ENCODE data around the gene HS2ST1. TPM values are rescaled to one million over a fixed set of nuclear protein-coding genes. Genes with fewer than 3 reads are reported as not detected.

Gene HS2ST1
- total and polyA plus RNA-seq, 2 experiments from 2014 or later = 6.7 to 17.1 TPM

DNA sequence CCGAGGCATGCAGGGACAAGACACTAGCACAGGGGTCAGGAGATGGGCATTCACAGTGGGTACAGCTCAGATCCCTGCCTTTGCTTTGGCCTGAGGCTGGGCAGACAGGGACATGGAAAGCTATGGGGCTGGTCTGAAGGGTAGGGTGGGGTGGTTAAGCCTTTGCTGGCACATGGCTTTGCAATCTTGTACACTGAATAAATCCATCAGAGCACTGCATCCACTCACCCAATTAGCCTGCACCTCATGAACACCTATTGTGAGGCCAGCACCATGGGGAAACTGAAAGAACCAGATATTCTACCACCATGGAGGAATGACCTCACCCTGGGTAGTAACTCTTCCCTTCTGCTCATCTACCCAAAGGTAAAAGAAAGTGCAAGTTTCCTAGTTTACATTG lies 214.6 kb downstream of the HS2ST1 start:
- TF ChIP-seq ZNF331 (CRISPR knock-in tag; IDR thresholded peaks at IDR 0.05; ENCODE audit: low read depth) = no peak
- TF ChIP-seq, protein P1, sequence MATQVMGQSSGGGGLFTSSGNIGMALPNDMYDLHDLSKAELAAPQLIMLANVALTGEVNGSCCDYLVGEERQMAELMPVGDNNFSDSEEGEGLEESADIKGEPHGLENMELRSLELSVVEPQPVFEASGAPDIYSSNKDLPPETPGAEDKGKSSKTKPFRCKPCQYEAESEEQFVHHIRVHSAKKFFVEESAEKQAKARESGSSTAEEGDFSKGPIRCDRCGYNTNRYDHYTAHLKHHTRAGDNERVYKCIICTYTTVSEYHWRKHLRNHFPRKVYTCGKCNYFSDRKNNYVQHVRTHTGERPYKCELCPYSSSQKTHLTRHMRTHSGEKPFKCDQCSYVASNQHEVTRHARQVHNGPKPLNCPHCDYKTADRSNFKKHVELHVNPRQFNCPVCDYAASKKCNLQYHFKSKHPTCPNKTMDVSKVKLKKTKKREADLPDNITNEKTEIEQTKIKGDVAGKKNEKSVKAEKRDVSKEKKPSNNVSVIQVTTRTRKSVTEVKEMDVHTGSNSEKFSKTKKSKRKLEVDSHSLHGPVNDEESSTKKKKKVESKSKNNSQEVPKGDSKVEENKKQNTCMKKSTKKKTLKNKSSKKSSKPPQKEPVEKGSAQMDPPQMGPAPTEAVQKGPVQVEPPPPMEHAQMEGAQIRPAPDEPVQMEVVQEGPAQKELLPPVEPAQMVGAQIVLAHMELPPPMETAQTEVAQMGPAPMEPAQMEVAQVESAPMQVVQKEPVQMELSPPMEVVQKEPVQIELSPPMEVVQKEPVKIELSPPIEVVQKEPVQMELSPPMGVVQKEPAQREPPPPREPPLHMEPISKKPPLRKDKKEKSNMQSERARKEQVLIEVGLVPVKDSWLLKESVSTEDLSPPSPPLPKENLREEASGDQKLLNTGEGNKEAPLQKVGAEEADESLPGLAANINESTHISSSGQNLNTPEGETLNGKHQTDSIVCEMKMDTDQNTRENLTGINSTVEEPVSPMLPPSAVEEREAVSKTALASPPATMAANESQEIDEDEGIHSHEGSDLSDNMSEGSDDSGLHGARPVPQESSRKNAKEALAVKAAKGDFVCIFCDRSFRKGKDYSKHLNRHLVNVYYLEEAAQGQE (IDR thresholded peaks at IDR 0.05; ENCODE audit: unreplicated experiment) = no peak
- Histone ChIP-seq H3K27me3 (ENCODE audit: insufficient read depth) (peaks cover 19% of the 10 kb centered on the region), H3K4me3 (no peak overlapping the region), H3K4me1 (ENCODE audit: insufficient read depth) (peaks cover 7% of the 10 kb centered on the region; the same call in 1 of the 2 replicates), H3K79me2 (replicated peaks; ENCODE audit: insufficient read depth) (no peaks in the 10 kb centered on the region), H3K9me2 (ENCODE audit: insufficient read depth) (no peaks in the 10 kb centered on the region), H2AFZ (no peak overlapping the region), H4K20me1 (replicated peaks; ENCODE audit: insufficient read depth) (no peaks in the 10 kb centered on the region), H3F3A (replicated peaks; ENCODE audit: low read depth) (no peaks in the 10 kb centered on the region), H3K36me3 (ENCODE audit: insufficient read depth) (no peaks in the 10 kb centered on the region), H3K27ac (ENCODE audit: low read depth) (no peak overlapping the region), H3K4me2 (no peak overlapping the region)
- peaks cover 12% of the 10 kb centered on the region for H3K27me3 Mint-ChIP-seq (ENCODE audit: insufficient read depth, low read depth, poor library complexity)
- H3K27ac Mint-ChIP-seq = no peak overlapping the region
- H3K4me3 Mint-ChIP-seq = no peak overlapping the region
- ATAC-seq (no peak), DNase-seq (ENCODE audit: low spot score) (no peak)
- 0 out of 3 replicates have a peak, but pooled peaks cover 3% of the 10 kb centered on the region for H3K4me1 Mint-ChIP-seq
- H3K9me3 Mint-ChIP-seq = no peaks in the 10 kb centered on the region
- no peaks in the 10 kb centered on the region for H3K36me3 Mint-ChIP-seq (ENCODE audit: low read depth)

DNA sequence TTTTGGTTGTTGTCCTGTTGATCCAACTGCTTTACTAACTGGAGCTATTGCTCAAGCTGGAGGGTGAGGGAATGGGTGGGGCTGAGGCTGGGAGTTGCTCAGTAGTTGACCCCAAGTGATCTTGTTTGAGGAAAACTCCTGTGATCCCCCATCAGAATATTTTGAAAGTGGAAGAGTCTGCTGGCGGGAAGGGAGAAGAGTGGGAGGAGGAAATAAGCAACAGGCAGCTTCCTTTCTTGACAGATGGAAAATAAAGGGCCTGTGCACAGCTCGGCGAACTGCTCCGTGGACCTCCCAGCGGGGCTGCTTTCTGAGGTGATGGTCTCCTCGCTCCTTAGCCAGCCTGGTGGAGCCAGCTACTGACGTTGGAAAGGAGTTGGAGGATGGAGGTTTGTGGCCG lies 215.2 kb downstream of the HS2ST1 start:
- H3K4me3 Mint-ChIP-seq = no peak overlapping the region
- Histone ChIP-seq H3K4me3 (no peak overlapping the region), H3K27me3 (ENCODE audit: insufficient read depth) (peaks cover 19% of the 10 kb centered on the region), H3K36me3 (ENCODE audit: insufficient read depth) (no peaks in the 10 kb centered on the region), H3F3A (replicated peaks; ENCODE audit: low read depth) (no peaks in the 10 kb centered on the region), H3K79me2 (replicated peaks; ENCODE audit: insufficient read depth) (no peaks in the 10 kb centered on the region), H3K4me2 (no peak overlapping the region), H2AFZ (peak overlapping the region; percentile 69; the same call in 1 of the 2 replicates), H3K9me2 (ENCODE audit: insufficient read depth) (no peaks in the 10 kb centered on the region), H3K4me1 (ENCODE audit: insufficient read depth) (peaks cover 10% of the 10 kb centered on the region; the same call in 1 of the 2 replicates), H3K27ac (ENCODE audit: low read depth) (no peak overlapping the region), H4K20me1 (replicated peaks; ENCODE audit: insufficient read depth) (no peaks in the 10 kb centered on the region)
- 0 out of 3 replicates have a peak, but pooled peaks cover 3% of the 10 kb centered on the region for H3K4me1 Mint-ChIP-seq
- H3K9me3 Mint-ChIP-seq = no peaks in the 10 kb centered on the region
- H3K27ac Mint-ChIP-seq = no peak overlapping the region
- DNase-seq (ENCODE audit: low spot score) (no peak), ATAC-seq (no peak)
- H3K36me3 Mint-ChIP-seq (ENCODE audit: low read depth) = no peaks in the 10 kb centered on the region
- H3K27me3 Mint-ChIP-seq (ENCODE audit: insufficient read depth, low read depth, poor library complexity) = peaks cover 12% of the 10 kb centered on the region
- TF ChIP-seq NANOG (IDR thresholded peaks at IDR 0.05; ENCODE audit: borderline replicate concordance) = no peak
- no peak for TF ChIP-seq EZH2 (IDR thresholded peaks at IDR 0.05; ENCODE audit: low read depth, unreplicated experiment)
- TF ChIP-seq, protein P2, sequence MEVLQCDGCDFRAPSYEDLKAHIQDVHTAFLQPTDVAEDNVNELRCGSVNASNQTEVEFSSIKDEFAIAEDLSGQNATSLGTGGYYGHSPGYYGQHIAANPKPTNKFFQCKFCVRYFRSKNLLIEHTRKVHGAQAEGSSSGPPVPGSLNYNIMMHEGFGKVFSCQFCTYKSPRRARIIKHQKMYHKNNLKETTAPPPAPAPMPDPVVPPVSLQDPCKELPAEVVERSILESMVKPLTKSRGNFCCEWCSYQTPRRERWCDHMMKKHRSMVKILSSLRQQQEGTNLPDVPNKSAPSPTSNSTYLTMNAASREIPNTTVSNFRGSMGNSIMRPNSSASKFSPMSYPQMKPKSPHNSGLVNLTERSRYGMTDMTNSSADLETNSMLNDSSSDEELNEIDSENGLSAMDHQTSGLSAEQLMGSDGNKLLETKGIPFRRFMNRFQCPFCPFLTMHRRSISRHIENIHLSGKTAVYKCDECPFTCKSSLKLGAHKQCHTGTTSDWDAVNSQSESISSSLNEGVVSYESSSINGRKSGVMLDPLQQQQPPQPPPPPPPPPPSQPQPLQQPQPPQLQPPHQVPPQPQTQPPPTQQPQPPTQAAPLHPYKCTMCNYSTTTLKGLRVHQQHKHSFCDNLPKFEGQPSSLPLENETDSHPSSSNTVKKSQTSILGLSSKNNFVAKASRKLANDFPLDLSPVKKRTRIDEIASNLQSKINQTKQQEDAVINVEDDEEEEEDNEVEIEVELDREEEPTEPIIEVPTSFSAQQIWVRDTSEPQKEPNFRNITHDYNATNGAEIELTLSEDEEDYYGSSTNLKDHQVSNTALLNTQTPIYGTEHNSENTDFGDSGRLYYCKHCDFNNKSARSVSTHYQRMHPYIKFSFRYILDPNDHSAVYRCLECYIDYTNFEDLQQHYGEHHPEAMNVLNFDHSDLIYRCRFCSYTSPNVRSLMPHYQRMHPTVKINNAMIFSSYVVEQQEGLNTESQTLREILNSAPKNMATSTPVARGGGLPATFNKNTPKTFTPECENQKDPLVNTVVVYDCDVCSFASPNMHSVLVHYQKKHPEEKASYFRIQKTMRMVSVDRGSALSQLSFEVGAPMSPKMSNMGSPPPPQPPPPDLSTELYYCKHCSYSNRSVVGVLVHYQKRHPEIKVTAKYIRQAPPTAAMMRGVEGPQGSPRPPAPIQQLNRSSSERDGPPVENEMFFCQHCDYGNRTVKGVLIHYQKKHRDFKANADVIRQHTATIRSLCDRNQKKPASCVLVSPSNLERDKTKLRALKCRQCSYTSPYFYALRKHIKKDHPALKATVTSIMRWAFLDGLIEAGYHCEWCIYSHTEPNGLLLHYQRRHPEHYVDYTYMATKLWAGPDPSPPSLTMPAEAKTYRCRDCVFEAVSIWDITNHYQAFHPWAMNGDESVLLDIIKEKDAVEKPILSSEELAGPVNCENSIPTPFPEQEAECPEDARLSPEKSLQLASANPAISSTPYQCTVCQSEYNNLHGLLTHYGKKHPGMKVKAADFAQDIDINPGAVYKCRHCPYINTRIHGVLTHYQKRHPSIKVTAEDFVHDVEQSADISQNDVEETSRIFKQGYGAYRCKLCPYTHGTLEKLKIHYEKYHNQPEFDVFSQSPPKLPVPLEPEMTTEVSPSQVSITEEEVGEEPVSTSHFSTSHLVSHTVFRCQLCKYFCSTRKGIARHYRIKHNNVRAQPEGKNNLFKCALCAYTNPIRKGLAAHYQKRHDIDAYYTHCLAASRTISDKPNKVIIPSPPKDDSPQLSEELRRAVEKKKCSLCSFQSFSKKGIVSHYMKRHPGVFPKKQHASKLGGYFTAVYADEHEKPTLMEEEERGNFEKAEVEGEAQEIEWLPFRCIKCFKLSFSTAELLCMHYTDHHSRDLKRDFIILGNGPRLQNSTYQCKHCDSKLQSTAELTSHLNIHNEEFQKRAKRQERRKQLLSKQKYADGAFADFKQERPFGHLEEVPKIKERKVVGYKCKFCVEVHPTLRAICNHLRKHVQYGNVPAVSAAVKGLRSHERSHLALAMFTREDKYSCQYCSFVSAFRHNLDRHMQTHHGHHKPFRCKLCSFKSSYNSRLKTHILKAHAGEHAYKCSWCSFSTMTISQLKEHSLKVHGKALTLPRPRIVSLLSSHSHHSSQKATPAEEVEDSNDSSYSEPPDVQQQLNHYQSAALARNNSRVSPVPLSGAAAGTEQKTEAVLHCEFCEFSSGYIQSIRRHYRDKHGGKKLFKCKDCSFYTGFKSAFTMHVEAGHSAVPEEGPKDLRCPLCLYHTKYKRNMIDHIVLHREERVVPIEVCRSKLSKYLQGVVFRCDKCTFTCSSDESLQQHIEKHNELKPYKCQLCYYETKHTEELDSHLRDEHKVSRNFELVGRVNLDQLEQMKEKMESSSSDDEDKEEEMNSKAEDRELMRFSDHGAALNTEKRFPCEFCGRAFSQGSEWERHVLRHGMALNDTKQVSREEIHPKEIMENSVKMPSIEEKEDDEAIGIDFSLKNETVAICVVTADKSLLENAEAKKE (CRISPR knock-in tag; IDR thresholded peaks at IDR 0.05) = no peak
- TF ChIP-seq, protein P3, sequence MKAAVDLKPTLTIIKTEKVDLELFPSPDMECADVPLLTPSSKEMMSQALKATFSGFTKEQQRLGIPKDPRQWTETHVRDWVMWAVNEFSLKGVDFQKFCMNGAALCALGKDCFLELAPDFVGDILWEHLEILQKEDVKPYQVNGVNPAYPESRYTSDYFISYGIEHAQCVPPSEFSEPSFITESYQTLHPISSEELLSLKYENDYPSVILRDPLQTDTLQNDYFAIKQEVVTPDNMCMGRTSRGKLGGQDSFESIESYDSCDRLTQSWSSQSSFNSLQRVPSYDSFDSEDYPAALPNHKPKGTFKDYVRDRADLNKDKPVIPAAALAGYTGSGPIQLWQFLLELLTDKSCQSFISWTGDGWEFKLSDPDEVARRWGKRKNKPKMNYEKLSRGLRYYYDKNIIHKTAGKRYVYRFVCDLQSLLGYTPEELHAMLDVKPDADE (IDR thresholded peaks at IDR 0.05) = no peak
- TF ChIP-seq, protein P4, sequence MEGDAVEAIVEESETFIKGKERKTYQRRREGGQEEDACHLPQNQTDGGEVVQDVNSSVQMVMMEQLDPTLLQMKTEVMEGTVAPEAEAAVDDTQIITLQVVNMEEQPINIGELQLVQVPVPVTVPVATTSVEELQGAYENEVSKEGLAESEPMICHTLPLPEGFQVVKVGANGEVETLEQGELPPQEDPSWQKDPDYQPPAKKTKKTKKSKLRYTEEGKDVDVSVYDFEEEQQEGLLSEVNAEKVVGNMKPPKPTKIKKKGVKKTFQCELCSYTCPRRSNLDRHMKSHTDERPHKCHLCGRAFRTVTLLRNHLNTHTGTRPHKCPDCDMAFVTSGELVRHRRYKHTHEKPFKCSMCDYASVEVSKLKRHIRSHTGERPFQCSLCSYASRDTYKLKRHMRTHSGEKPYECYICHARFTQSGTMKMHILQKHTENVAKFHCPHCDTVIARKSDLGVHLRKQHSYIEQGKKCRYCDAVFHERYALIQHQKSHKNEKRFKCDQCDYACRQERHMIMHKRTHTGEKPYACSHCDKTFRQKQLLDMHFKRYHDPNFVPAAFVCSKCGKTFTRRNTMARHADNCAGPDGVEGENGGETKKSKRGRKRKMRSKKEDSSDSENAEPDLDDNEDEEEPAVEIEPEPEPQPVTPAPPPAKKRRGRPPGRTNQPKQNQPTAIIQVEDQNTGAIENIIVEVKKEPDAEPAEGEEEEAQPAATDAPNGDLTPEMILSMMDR (conservative IDR thresholded peaks at IDR 0.05; ENCODE audit: low read depth in 2 of 2) = no peak
